Thoracic aorta (tissue), 2 donors: Measurements from ENCODE around the gene NKAIN2. TPM values are rescaled to one million over a fixed set of nuclear protein-coding genes. Genes with fewer than 3 reads are reported as not detected.
"Not testable (repeated sequence)": the region's sequence is repeated elsewhere in the genome, so short reads cannot be mapped to it uniquely, and the experiment has no call there.

Experiments used
- ATAC-seq: fragments of 150-250 bp; one replicate; pipeline ENCODE4 v1.8.0; 2017; ENCODE audit warnings: low read depth; ENCODE audit not compliant: insufficient number of reproducible peaks, low FRiP score
- DNase-seq: peaks from one replicate; pipeline ENCODE4 v3.0.0-alpha.2; 2020; ENCODE audit warnings: low spot score
- H3K27ac ChIP-seq, 2 donors: fragments of 200-600 bp; sonication (generic); 1 replicate in 1 of 2; 2 replicates in 1 of 2; pipeline ENCODE4 v1.5.1; 2016; ENCODE audit warnings: mild to moderate bottlenecking in 2 of 2, moderate library complexity in 2 of 2
- H3K27me3 ChIP-seq: fragments of 200-600 bp; sonication (generic); replicated peaks from 2 replicates; pipeline ENCODE4 v1.6.0; 2016; ENCODE audit warnings: mild to moderate bottlenecking; ENCODE audit not compliant: insufficient read depth
- H3K36me3 ChIP-seq: fragments of 200-600 bp; sonication (generic); one replicate; pipeline ENCODE4 v1.5.1; 2016
- H3K4me1 ChIP-seq, 2 donors: fragments of 200-600 bp; sonication (generic); 1 replicate in 1 of 2; 2 replicates in 1 of 2; pipeline versions ENCODE4 v1.5.1 to v1.6.0; 2016; ENCODE audit warnings: low read depth in 2 of 2, mild to moderate bottlenecking in 1 of 2; ENCODE audit not compliant: control insufficient read depth in 1 of 2
- H3K4me3 ChIP-seq: fragments of 200-600 bp; sonication (generic); 2 replicates; pipeline ENCODE4 v1.5.1; 2016; ENCODE audit warnings: mild to moderate bottlenecking
- H3K9me3 ChIP-seq: fragments of 200-600 bp; sonication (generic); 2 replicates; pipeline ENCODE4 v1.5.1; 2016
- total RNA-seq, 2 donors: library from RNA; depleted of rRNA; stranded (reverse); fragments of >200 nt; gene quantifications; one replicate each; pipeline versions ENCODE4 v1.1.0 to v1.2.3, GENCODE V29; 2016
- TF ChIP-seq, protein P1 (sequence below): fragments of 200-600 bp; sonication (generic); IDR thresholded peaks from one replicate; pipeline ENCODE4 v1.5.1; 2019; ENCODE audit warnings: antibody characterized with exemption

The NKAIN2 gene
- total RNA-seq, 2 donors from 2014 or later: 0.28 TPM; not detected in 1

DNA sequence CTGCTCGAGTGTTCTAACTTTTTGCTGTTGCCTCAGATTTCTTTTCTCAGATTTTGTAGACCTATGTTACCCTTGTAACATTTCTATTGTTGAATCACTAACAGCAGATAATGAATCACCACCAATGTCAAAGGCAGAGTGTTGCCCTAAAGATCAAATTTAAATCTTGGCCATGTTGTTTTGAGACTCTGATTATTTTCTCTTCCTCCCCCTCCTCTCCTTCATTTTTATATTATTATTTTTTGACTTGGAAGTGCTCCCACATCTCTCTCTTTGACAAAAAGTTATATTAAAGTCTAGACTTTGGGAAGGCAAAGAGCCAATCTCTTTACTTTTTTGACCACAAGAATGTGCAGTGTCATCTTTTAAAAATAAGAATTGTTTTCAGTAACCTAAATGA lies 422.7 kb downstream of the NKAIN2 start:
- no peaks in the 10 kb centered on the region for H3K36me3 ChIP-seq
- no peak for DNase-seq
- TF ChIP-seq, protein P1, sequence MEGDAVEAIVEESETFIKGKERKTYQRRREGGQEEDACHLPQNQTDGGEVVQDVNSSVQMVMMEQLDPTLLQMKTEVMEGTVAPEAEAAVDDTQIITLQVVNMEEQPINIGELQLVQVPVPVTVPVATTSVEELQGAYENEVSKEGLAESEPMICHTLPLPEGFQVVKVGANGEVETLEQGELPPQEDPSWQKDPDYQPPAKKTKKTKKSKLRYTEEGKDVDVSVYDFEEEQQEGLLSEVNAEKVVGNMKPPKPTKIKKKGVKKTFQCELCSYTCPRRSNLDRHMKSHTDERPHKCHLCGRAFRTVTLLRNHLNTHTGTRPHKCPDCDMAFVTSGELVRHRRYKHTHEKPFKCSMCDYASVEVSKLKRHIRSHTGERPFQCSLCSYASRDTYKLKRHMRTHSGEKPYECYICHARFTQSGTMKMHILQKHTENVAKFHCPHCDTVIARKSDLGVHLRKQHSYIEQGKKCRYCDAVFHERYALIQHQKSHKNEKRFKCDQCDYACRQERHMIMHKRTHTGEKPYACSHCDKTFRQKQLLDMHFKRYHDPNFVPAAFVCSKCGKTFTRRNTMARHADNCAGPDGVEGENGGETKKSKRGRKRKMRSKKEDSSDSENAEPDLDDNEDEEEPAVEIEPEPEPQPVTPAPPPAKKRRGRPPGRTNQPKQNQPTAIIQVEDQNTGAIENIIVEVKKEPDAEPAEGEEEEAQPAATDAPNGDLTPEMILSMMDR: no peak
- ATAC-seq: no peak
- no peak overlapping the region for H3K27ac ChIP-seq
- no peaks in the 10 kb centered on the region for H3K27me3 ChIP-seq
- no peaks in the 10 kb centered on the region for H3K9me3 ChIP-seq
- no peak overlapping the region for H3K4me3 ChIP-seq
- no peaks in the 10 kb centered on the region for H3K4me1 ChIP-seq

DNA sequence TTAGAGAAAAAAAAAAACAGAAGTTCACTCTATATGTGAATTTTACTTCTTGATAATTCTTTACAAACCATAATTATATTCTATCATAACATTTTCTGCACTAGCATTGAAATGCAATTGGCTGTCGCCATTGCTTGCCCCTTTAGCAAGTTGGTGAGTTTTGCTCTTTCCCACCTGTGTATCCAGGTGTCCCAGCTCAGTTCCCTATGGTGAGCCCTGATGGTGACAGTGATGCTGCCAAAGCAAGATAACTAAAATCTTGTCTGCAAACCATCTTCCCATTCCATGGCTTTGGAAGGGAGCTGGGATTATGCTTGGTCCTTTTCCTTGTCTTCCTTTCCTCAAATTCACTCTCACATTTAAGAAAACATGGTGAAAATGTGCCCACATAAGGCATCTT lies 429.6 kb downstream of the NKAIN2 start:
- no peaks in the 10 kb centered on the region for H3K9me3 ChIP-seq
- H3K36me3 ChIP-seq: no peaks in the 10 kb centered on the region
- no peak overlapping the region for H3K4me3 ChIP-seq
- no peaks in the 10 kb centered on the region for H3K4me1 ChIP-seq
- ATAC-seq (no peak), DNase-seq (no peak)
- H3K27ac ChIP-seq: no peak overlapping the region
- TF ChIP-seq, protein P1: no peak
- no peaks in the 10 kb centered on the region for H3K27me3 ChIP-seq

DNA sequence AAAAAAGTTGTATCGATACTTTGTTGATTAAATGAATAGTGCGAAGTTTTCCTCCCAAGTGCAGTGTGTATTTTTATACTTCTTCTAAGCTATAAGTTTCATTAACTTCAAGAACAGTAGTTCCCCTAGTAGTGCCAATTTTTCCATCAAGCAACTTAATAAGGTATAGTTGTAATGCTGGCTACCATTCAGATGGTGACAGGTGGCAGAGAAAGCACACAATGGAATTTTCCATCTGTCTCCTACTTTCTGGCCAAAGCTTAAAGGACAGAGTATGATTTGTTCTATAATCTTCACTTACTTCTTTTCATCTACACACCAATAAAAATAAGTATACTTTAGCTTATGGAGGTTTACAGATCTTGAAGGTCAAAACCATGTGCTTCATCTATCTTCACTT lies 431.1 kb downstream of the NKAIN2 start:
- H3K9me3 ChIP-seq: no peaks in the 10 kb centered on the region
- ATAC-seq (no peak), DNase-seq (no peak)
- no peak overlapping the region for H3K27ac ChIP-seq
- TF ChIP-seq, protein P1: no peak
- H3K4me1 ChIP-seq: no peaks in the 10 kb centered on the region
- H3K36me3 ChIP-seq: no peaks in the 10 kb centered on the region
- H3K4me3 ChIP-seq: no peak overlapping the region
- no peaks in the 10 kb centered on the region for H3K27me3 ChIP-seq

DNA sequence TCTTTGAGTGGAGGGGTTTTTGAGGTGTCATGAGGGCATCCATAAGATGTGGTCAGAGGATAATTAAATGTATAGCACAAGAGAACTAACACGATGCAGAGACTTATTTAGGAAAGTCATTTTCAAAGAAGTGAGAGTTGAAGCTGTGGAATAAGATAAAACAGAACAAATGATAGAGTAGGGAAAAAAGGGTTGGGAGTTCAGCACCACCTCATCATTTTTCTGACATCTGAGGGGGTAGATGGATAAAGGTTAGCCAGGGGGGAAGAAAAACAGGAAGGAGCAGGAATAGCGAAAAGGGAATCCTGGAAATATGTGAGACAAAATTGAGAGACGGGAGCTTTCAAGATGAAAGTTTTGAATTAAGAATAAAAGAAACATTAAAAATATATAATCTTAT lies 434.2 kb downstream of the NKAIN2 start:
- ATAC-seq (no peak), DNase-seq (no peak)
- no peak overlapping the region for H3K27ac ChIP-seq
- no peak overlapping the region for H3K4me3 ChIP-seq
- H3K4me1 ChIP-seq: no peaks in the 10 kb centered on the region
- H3K9me3 ChIP-seq: no peaks in the 10 kb centered on the region
- TF ChIP-seq, protein P1: no peak
- no peaks in the 10 kb centered on the region for H3K36me3 ChIP-seq
- H3K27me3 ChIP-seq: no peaks in the 10 kb centered on the region

DNA sequence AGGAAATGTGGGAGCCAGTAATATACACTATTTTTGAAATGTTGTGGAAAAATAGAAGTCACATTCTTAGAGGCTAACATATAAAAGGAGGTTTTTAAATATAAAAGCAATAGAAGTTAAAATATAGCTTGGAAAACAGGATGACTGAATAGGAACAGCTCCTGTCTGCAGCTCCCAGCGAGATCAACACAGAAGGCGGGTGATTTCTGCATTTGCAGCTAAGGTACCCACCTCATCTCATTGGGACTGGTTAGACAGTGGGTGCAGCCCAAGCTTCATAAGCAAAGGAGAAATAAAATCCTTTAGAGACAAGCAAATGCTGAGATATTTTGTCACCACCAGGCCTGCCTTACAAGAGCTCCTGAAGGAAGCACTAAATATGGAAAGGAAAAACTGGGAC lies 434.7 kb downstream of the NKAIN2 start:
- DNase-seq, H3K9me3 ChIP-seq, H3K27ac ChIP-seq, H3K27me3 ChIP-seq, H3K36me3 ChIP-seq, ATAC-seq, H3K4me3 ChIP-seq, H3K4me1 ChIP-seq: not testable (repeated sequence)

DNA sequence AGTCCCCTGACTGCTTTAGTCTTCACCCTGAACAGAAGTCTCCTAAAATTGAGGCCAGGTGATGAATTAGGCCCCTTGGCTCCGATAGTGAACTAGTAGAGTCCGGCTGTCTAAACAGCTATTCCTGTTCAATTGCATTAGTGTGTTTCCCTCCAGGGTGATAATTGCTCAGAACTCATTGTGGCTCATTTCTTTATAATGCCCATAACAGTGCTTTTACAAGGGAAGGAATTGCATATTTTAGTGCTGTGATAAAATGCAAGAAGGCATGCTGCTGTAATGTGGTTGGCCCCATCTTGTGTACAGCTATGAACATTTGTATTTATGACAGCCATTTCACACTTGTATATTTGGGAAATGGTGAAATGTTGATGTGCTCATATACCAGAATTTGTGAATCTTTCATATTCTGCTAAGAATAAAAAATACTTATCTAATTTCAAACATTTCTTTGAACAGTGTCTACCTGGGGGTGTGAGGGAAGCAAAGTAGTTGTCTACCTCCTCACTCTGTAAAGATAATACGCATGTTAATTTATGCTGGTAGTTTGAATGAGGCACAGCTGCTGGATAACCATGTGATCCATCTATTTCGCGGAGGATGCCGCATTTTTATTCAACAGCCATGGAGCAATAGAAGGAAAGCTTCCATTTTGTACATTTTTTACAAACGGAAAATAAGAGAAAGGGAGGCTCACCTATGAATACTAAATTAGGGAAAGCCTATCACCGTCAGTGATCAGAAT lies 451.4 kb downstream of the NKAIN2 start:
- TF ChIP-seq, protein P1: no peak
- DNase-seq: no peak
- H3K4me1 ChIP-seq: no peaks in the 10 kb centered on the region
- no peak for ATAC-seq
- H3K9me3 ChIP-seq: no peaks in the 10 kb centered on the region
- H3K36me3 ChIP-seq: no peaks in the 10 kb centered on the region
- no peak overlapping the region for H3K4me3 ChIP-seq
- no peaks in the 10 kb centered on the region for H3K27me3 ChIP-seq
- H3K27ac ChIP-seq: no peak overlapping the region
